B cell (primary cell): ENCODE measurements around the gene RAD51D. TPM values are rescaled to one million over a fixed set of nuclear protein-coding genes. Genes with fewer than 3 reads are reported as not detected.

ENCODE experiments used
- ATAC-seq: fragments of 200-7000 bp; cut with Tn5 transposase; one replicate; pipeline ENCODE4 v1.10.0; 2021; ENCODE audit warnings: low read depth, mild to moderate bottlenecking, moderate number of reproducible peaks, moderate library complexity
- CTCF ChIA-PET: fragments of 350-600 bp; sonication (Branson Sonifier 250); formaldehyde crosslinking; loops from one replicate; lab custom pipeline; 2021; ENCODE audit warnings: antibody characterized with exemption, inconsistent platforms; lab: Charles Lee
- POLR2A ChIA-PET: fragments of 350-600 bp; sonication (Branson Sonifier 250); formaldehyde crosslinking; loops from one replicate; lab custom pipeline; 2021; ENCODE audit warnings: antibody characterized with exemption; lab: Charles Lee
- DNase-seq: peaks from one replicate; pipeline ENCODE4 v3.0.0; 2013
- H2AFZ ChIP-seq: 2 replicates; pipeline ENCODE4 v1.6.1; 2012; ENCODE audit warnings: mild to moderate bottlenecking, low read depth, low read length; ENCODE audit not compliant: insufficient read depth, poor library complexity, severe bottlenecking
- H3K27ac ChIP-seq, 2 donors: 1 replicate in 1 of 2; 2 replicates in 1 of 2; pipeline ENCODE4 v1.5.1; 2012 to 2013; ENCODE audit warnings: low read length in 2 of 2, mild to moderate bottlenecking in 2 of 2, moderate library complexity in 1 of 2
- H3K27me3 ChIP-seq, 4 experiments: fragments of 200-600 bp in 1 of 4; sonication (generic) in 1 of 4; replicated peaks in 1 of 4; 1 replicate in 2 of 4; 2 replicates in 2 of 4; pipeline versions ENCODE4 v1.6.1 to v1.7.0; 2013 to 2016; ENCODE audit warnings: low read length in 3 of 4, mild to moderate bottlenecking in 2 of 4, mixed read lengths in 1 of 4, moderate library complexity in 1 of 4; ENCODE audit not compliant: insufficient read depth in 4 of 4, control insufficient read depth in 3 of 4; ENCODE audit errors: control extremely low read depth in 1 of 4
- H3K36me3 ChIP-seq, 2 experiments: replicated peaks in 1 of 2; 1 replicate in 1 of 2; 2 replicates in 1 of 2; pipeline versions ENCODE4 v1.6.1 to v1.7.1; 2013; ENCODE audit warnings: low read length in 1 of 2; ENCODE audit not compliant: insufficient read depth in 2 of 2, control insufficient read depth in 1 of 2; ENCODE audit errors: control extremely low read depth in 1 of 2, extremely low read depth in 1 of 2
- H3K4me1 ChIP-seq, 2 donors: fragments of 200-600 bp in 1 of 2; sonication (generic) in 1 of 2; 1 replicate in 1 of 2; 2 replicates in 1 of 2; pipeline versions ENCODE4 v1.5.1 to v1.6.1; 2013 to 2017; ENCODE audit warnings: low read length in 2 of 2; ENCODE audit not compliant: control insufficient read depth in 2 of 2, insufficient read depth in 2 of 2
- H3K4me2 ChIP-seq: replicated peaks from 2 replicates; pipeline ENCODE3; 2012; ENCODE audit warnings: mild to moderate bottlenecking, low read depth, low read length; ENCODE audit not compliant: poor library complexity, severe bottlenecking
- H3K4me3 ChIP-seq, 5 experiments: fragments of 200-600 bp in 1 of 5; sonication (generic) in 1 of 5; 1 replicate in 3 of 5; 2 replicates in 2 of 5; pipeline versions ENCODE4 v1.5.1 to v1.7.0; 2011 to 2016; ENCODE audit warnings: low read length in 4 of 5, mild to moderate bottlenecking in 4 of 5, low read depth in 2 of 5, control low read depth in 1 of 5, moderate library complexity in 1 of 5; ENCODE audit not compliant: insufficient read depth in 1 of 5; ENCODE audit errors: control extremely low read depth in 1 of 5, extremely low read depth in 1 of 5
- H3K79me2 ChIP-seq: fragments of 200-600 bp; sonication (generic); one replicate; pipeline ENCODE4 v1.6.0; 2016; ENCODE audit warnings: low read length; ENCODE audit not compliant: control insufficient read depth, insufficient read depth
- H3K9ac ChIP-seq: fragments of 200-600 bp; sonication (generic); 2 replicates; pipeline ENCODE4 v1.6.1; 2017; ENCODE audit warnings: mild to moderate bottlenecking, low read length, moderate library complexity
- H3K9me3 ChIP-seq, 3 donors: one replicate each; pipeline versions ENCODE4 v1.6.1 to v1.7.1; 2013; ENCODE audit warnings: low read length in 2 of 3; ENCODE audit not compliant: control insufficient read depth in 2 of 3, insufficient read depth in 1 of 3; ENCODE audit errors: control extremely low read depth in 1 of 3
- H4K20me1 ChIP-seq: 2 replicates; pipeline ENCODE4 v1.6.0; 2012; ENCODE audit warnings: mild to moderate bottlenecking, low read length; ENCODE audit not compliant: insufficient read depth, control insufficient read depth, poor library complexity, severe bottlenecking
- H3K27ac Mint-ChIP-seq: one replicate; pipeline ENCODE4 v1.8.0; 2021; ENCODE audit warnings: mixed read lengths
- H3K27me3 Mint-ChIP-seq: one replicate; pipeline ENCODE4 v1.8.0; 2021; ENCODE audit warnings: mixed read lengths
- H3K4me1 Mint-ChIP-seq: one replicate; pipeline ENCODE4 v1.8.0; 2021; ENCODE audit warnings: mixed read lengths
- H3K4me3 Mint-ChIP-seq: one replicate; pipeline ENCODE4 v1.8.0; 2021; ENCODE audit warnings: mixed read lengths
- H3K9me3 Mint-ChIP-seq: one replicate; pipeline ENCODE4 v1.8.0; 2022; ENCODE audit warnings: mixed read lengths; ENCODE audit not compliant: insufficient read depth
- EZH2 ChIP-seq: IDR thresholded peaks from 2 replicates; pipeline ENCODE4 v1.6.1; 2012; ENCODE audit warnings: borderline replicate concordance, low read depth, mild to moderate bottlenecking, moderate library complexity, low read length; ENCODE audit not compliant: insufficient read depth, poor library complexity, severe bottlenecking
- WGBS: methylation state at CpG from one replicate; pipeline ENCODE4 v1.1.5; 2013; ENCODE audit warnings: missing lambda C conversion rate; ENCODE audit not compliant: insufficient coverage; 5-methylcytosine and 5-hydroxymethylcytosine counted together
- intact Hi-C: fragments of 100-400 bp; cut with micrococcal nuclease; formaldehyde crosslinking; loops from one replicate; pipeline ENCODE4 v1.10.0; 2022
- polyA plus RNA-seq: library from polyadenylated mRNA; depleted of rRNA; stranded (reverse); fragments of >200 nt; gene quantifications from 2 replicates; pipeline ENCODE4 v1.2.3, GENCODE V29; 2012
- total RNA-seq, 2 donors: library from RNA; stranded (reverse); fragments of 120-200 nt in 1 of 2; gene quantifications; 1 replicate in 1 of 2; 2 replicates in 1 of 2; pipeline versions ENCODE4 v1.2.3 to v1.2.4, GENCODE V29; 2013 to 2022
- TF ChIP-seq, protein P1 (sequence below): fragments of 200-600 bp; IDR thresholded peaks from one replicate; pipeline ENCODE4 v1.8.0; 2022; ENCODE audit warnings: antibody characterized with exemption, mild to moderate bottlenecking

RAD51D gene
- total and polyA plus RNA-seq, 2 donors (not counting 1 experiment from before 2014, with no cell fraction given), result 12.8 to 29.4 TPM

DNA sequence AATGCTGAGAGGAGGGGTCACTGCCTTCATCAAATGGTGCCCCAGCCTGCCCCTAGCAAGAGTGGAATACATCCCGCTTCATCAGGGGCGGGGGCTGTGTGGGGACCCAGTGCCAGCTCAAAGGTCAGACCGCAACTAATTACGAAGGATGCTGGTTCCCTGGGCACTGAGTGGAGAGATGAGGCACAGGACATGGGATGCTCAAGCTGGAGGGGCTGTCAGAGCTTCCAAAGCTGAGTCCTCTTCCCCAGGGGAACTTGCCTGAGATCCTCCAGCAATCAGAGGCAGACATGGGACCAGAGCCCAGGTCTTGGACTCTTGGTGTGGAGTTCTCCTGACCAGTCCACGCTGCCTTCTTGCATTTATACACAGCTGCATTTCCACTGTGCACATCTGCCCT is 46.9 kb upstream of the RAD51D start:
- H3K4me3 Mint-ChIP-seq, result no peak overlapping the region
- H2AFZ ChIP-seq, result no peak overlapping the region
- no peak overlapping the region for H3K27ac ChIP-seq
- H4K20me1 ChIP-seq, result no peaks in the 10 kb centered on the region
- no peak overlapping the region for H3K27ac Mint-ChIP-seq
- no peaks in the 10 kb centered on the region for H3K36me3 ChIP-seq
- no peaks in the 10 kb centered on the region for H3K79me2 ChIP-seq
- 67% methylated on average over 5 of the region's 5 CpGs for WGBS
- H3K27me3 Mint-ChIP-seq, result peaks cover 36% of the 10 kb centered on the region
- POLR2A ChIA-PET, result no interaction called here
- no peaks in the 10 kb centered on the region for H3K4me1 Mint-ChIP-seq
- H3K9me3 ChIP-seq, result no peaks in the 10 kb centered on the region
- no peaks in the 10 kb centered on the region for H3K4me1 ChIP-seq
- intact Hi-C loops, result no loop called here
- peaks cover 0 to 21% (median 5%) of the 10 kb centered on the region in 4 experiments for H3K27me3 ChIP-seq
- no peak overlapping the region for H3K9ac ChIP-seq
- CTCF ChIA-PET, result interaction anchor here (0.7 kb wide), 1 partner anchor 19 kb away, joined by 3 read pairs; no protein-coding TSS in a partner anchor
- no peaks in the 10 kb centered on the region for H3K9me3 Mint-ChIP-seq
- no peak for ATAC-seq
- TF ChIP-seq, protein P1, sequence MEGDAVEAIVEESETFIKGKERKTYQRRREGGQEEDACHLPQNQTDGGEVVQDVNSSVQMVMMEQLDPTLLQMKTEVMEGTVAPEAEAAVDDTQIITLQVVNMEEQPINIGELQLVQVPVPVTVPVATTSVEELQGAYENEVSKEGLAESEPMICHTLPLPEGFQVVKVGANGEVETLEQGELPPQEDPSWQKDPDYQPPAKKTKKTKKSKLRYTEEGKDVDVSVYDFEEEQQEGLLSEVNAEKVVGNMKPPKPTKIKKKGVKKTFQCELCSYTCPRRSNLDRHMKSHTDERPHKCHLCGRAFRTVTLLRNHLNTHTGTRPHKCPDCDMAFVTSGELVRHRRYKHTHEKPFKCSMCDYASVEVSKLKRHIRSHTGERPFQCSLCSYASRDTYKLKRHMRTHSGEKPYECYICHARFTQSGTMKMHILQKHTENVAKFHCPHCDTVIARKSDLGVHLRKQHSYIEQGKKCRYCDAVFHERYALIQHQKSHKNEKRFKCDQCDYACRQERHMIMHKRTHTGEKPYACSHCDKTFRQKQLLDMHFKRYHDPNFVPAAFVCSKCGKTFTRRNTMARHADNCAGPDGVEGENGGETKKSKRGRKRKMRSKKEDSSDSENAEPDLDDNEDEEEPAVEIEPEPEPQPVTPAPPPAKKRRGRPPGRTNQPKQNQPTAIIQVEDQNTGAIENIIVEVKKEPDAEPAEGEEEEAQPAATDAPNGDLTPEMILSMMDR, result no peak
- TF ChIP-seq EZH2, result no peak
- no peak for DNase-seq
- H3K4me2 ChIP-seq, result no peak overlapping the region
- H3K4me3 ChIP-seq, result no peak overlapping the region

DNA sequence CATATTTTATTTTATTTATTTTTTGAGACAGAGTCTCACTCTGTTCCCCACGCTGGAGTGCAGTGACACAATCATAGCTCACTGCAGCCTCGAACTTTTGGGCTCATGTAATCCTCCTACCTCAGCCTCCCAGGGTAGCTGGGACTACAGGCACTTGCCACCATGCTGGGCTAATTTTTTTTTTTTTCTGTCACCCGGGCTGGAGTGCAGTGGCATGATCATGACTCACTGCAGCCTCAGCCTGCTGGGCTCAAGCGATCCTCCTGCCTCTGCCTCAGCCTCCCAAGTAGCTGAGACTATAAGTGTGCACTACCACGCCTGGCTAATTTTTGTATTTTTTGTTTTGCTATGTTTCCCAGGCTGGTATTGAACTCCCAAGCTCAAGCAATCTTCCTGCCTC is 45.1 kb upstream of the RAD51D start:
- Histone ChIP-seq H3K79me2 (no peaks in the 10 kb centered on the region), H3K9ac (no peak overlapping the region), H3K4me3 (no peak overlapping the region), H3K27ac (no peak overlapping the region), H3K36me3 (no peaks in the 10 kb centered on the region), H3K4me1 (no peaks in the 10 kb centered on the region), H3K4me2 (no peak overlapping the region), H3K27me3 (peaks cover 0 to 21% (median 9%) of the 10 kb centered on the region in 4 experiments), H3K9me3 (no peaks in the 10 kb centered on the region), H2AFZ (no peak overlapping the region), H4K20me1 (no peaks in the 10 kb centered on the region)
- 67% methylated on average over 4 of the region's 5 CpGs for WGBS
- H3K4me1 Mint-ChIP-seq, result no peaks in the 10 kb centered on the region
- intact Hi-C loops, result no loop called here
- no peak overlapping the region for H3K4me3 Mint-ChIP-seq
- H3K27me3 Mint-ChIP-seq, result peaks cover 51% of the 10 kb centered on the region
- H3K9me3 Mint-ChIP-seq, result no peaks in the 10 kb centered on the region
- ATAC-seq (no peak), DNase-seq (no peak)
- ChIA-PET CTCF (interaction anchor here (0.9 kb wide), 1 partner anchor 375 kb away, joined by 3 read pairs; no protein-coding TSS in a partner anchor), POLR2A (no interaction called here)
- no peak overlapping the region for H3K27ac Mint-ChIP-seq
- TF ChIP-seq, protein P1, result no peak
- no peak for TF ChIP-seq EZH2
